ENCODE measurements around the gene ATP11C.

- no peak for TF ChIP-seq POLR2A (IDR thresholded peaks at IDR 0.05)
- TF ChIP-seq CTCF (IDR thresholded peaks at IDR 0.05 in 4 of 5, conservative IDR thresholded peaks at IDR 0.05 in 1 of 5), result no peak
These were observed 68.2 kb downstream of the ATP11C start for GRCh38 chrX:139864640-139865039.
